ENCODE measurements around the gene GPHN. TPM values are rescaled to one million over a fixed set of nuclear protein-coding genes. Genes with fewer than 3 reads are reported as not detected.
A peak's percentile ranks its signal among the peaks of the same experiment; 100 is the strongest.

The GPHN gene
- total and polyA plus RNA-seq, 10 of the 15 experiments (the other 5 are each of a cell fraction or from before 2014, with no cell fraction given) = 22.3 to 48.8 (median 33.1) TPM

DNA sequence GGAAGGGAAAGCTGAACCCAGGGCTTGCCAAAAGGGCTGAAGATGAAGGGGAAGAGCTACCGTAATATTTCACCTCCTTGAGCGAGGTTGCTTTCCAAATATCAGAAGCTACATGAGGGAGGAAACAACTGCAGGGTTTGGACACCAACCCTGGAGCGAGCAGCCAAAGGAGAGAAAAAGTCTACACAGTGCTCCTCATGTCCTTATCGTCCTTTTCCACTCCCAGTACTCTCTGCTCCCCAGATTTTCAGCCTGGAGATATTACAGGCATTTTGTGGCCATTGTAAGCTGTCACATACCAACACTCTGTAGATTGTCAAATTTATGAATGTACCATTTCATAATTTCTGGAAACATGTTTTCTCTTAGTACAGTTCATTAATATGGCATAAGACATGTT lies 115.9 kb downstream of the GPHN start:
- ATAC-seq (peak; percentile 9; the same call in 2 of the 3 replicates), FAIRE-seq (no peak), DNase-seq (ENCODE audit: low read depth, low spot score) (no peak)
- RAD21 ChIA-PET (ENCODE audit: unreplicated experiment) = interaction anchor here (0.6 to 2.8 kb wide), 43 partner anchors 8 to 712 kb away, joined by 3 to 19 read pairs (median 4); partner anchors contain the start of gene GPHN
- BruUV-seq (replicated peaks) = no TSS peak
- H3K4me3 ChIP-seq = no peak overlapping the region
- peaks cover 9% of the 10 kb centered on the region for H3K79me2 ChIP-seq (ENCODE audit: control insufficient read depth, insufficient read depth, low read length)
- peaks cover 15% of the 10 kb centered on the region for H3K9me3 ChIP-seq (replicated peaks; ENCODE audit: control insufficient read depth, insufficient read depth, low read length)
- H2AFZ ChIP-seq (ENCODE audit: control insufficient read depth, low read depth, low read length) = no peak overlapping the region
- H3K36me3 ChIP-seq (ENCODE audit: control insufficient read depth in 2 of 2, insufficient read depth in 2 of 2, low read length in 1 of 2) = peaks cover 0 to 1% of the 10 kb centered on the region in 2 experiments; a peak in 2 of 4 replicates
- no peak overlapping the region for H3K9ac ChIP-seq (ENCODE audit: control insufficient read depth, insufficient read depth, low read length)
- intact Hi-C loops (cut with micrococcal nuclease; ENCODE audit: unreplicated experiment) = loop anchor here (1.0 to 10.0 kb wide), 6 partner anchors 122 to 661 kb away; no protein-coding TSS in a partner anchor
- H3K4me1 ChIP-seq (ENCODE audit: control insufficient read depth, insufficient read depth, low read length) = no peaks in the 10 kb centered on the region
- H3K27ac ChIP-seq (ENCODE audit: control insufficient read depth, insufficient read depth) = no peak overlapping the region
- SMC1A ChIA-PET (ENCODE audit: uncharacterized antibody, unreplicated experiment) = interaction anchor here (0.6 to 4.4 kb wide), 31 partner anchors 10 to 762 kb away, joined by 3 to 32 read pairs (median 5); no protein-coding TSS in a partner anchor
- no peaks in the 10 kb centered on the region for H3K27me3 ChIP-seq (replicated peaks in 1 of 2; ENCODE audit: control insufficient read depth in 2 of 2, insufficient read depth in 2 of 2, low read length in 1 of 2)
- CTCF ChIA-PET = interaction anchor here (0.6 to 3.7 kb wide), 45 partner anchors 9 to 754 kb away, joined by 3 to 47 read pairs (median 5); partner anchors contain the start of gene GPHN
- H4K20me1 ChIP-seq (ENCODE audit: control insufficient read depth, insufficient read depth) = no peaks in the 10 kb centered on the region
- in situ Hi-C loops (cut with MboI) = no loop called here
- POLR2A ChIA-PET = interaction anchor here (0.6 to 1.2 kb wide), 3 partner anchors 26 to 540 kb away, joined by 3 to 8 read pairs (median 5); no protein-coding TSS in a partner anchor
- H3K4me2 ChIP-seq (ENCODE audit: control insufficient read depth, insufficient read depth) = no peak overlapping the region
- WGBS (ENCODE audit: insufficient coverage, insufficient replicate concordance, low lambda C conversion rate, missing lambda C conversion rate) = 74% methylated on average over 4 of the region's 4 CpGs
- no peak for TF ChIP-seq ZNF622 (IDR thresholded peaks at IDR 0.05)
- TF ChIP-seq ZNF207 (IDR thresholded peaks at IDR 0.05; ENCODE audit: borderline replicate concordance) = no peak
- TF ChIP-seq ZNF274 (IDR thresholded peaks at IDR 0.05; ENCODE audit: insufficient read depth, insufficient read length) = no peak
- TF ChIP-seq IKZF2 (IDR thresholded peaks at IDR 0.05) = no peak
- TF ChIP-seq PAX8 (IDR thresholded peaks at IDR 0.05) = no peak
- TF ChIP-seq HDAC2 (IDR thresholded peaks at IDR 0.05) = no peak
- TF ChIP-seq CHD4 (IDR thresholded peaks at IDR 0.05) = no peak
- no peak for TF ChIP-seq MTA2 (IDR thresholded peaks at IDR 0.05; ENCODE audit: low read depth)
- no peak for TF ChIP-seq STAT3 (IDR thresholded peaks at IDR 0.05; ENCODE audit: low read depth, low read length)
- TF ChIP-seq E4F1 (IDR thresholded peaks at IDR 0.05; ENCODE audit: borderline replicate concordance, partially characterized antibody) = no peak
- TF ChIP-seq, protein P1, sequence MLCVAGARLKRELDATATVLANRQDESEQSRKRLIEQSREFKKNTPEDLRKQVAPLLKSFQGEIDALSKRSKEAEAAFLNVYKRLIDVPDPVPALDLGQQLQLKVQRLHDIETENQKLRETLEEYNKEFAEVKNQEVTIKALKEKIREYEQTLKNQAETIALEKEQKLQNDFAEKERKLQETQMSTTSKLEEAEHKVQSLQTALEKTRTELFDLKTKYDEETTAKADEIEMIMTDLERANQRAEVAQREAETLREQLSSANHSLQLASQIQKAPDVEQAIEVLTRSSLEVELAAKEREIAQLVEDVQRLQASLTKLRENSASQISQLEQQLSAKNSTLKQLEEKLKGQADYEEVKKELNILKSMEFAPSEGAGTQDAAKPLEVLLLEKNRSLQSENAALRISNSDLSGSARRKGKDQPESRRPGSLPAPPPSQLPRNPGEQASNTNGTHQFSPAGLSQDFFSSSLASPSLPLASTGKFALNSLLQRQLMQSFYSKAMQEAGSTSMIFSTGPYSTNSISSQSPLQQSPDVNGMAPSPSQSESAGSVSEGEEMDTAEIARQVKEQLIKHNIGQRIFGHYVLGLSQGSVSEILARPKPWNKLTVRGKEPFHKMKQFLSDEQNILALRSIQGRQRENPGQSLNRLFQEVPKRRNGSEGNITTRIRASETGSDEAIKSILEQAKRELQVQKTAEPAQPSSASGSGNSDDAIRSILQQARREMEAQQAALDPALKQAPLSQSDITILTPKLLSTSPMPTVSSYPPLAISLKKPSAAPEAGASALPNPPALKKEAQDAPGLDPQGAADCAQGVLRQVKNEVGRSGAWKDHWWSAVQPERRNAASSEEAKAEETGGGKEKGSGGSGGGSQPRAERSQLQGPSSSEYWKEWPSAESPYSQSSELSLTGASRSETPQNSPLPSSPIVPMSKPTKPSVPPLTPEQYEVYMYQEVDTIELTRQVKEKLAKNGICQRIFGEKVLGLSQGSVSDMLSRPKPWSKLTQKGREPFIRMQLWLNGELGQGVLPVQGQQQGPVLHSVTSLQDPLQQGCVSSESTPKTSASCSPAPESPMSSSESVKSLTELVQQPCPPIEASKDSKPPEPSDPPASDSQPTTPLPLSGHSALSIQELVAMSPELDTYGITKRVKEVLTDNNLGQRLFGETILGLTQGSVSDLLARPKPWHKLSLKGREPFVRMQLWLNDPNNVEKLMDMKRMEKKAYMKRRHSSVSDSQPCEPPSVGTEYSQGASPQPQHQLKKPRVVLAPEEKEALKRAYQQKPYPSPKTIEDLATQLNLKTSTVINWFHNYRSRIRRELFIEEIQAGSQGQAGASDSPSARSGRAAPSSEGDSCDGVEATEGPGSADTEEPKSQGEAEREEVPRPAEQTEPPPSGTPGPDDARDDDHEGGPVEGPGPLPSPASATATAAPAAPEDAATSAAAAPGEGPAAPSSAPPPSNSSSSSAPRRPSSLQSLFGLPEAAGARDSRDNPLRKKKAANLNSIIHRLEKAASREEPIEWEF (IDR thresholded peaks at IDR 0.05; ENCODE audit: insufficient replicate concordance, low read depth, low read length) = no peak
- TF ChIP-seq ZNF592 (IDR thresholded peaks at IDR 0.05) = no peak
- TF ChIP-seq SMARCA5 (IDR thresholded peaks at IDR 0.05) = no peak
